HG03354 (cell line): ENCODE data around the gene KRT7.

Experiments
- ATAC-seq: cut with Tn5 transposase; IDR thresholded peaks from one replicate; pipeline ENCODE4 v1.9.1; 2021; ENCODE audit warnings: mild to moderate bottlenecking; ENCODE audit not compliant: unreplicated experiment, poor library complexity, severe bottlenecking

The KRT7 gene

GRCh38 chr12:52266514-52266913, 33.5 kb downstream of the KRT7 start:
- ATAC-seq: no peak

DNA sequence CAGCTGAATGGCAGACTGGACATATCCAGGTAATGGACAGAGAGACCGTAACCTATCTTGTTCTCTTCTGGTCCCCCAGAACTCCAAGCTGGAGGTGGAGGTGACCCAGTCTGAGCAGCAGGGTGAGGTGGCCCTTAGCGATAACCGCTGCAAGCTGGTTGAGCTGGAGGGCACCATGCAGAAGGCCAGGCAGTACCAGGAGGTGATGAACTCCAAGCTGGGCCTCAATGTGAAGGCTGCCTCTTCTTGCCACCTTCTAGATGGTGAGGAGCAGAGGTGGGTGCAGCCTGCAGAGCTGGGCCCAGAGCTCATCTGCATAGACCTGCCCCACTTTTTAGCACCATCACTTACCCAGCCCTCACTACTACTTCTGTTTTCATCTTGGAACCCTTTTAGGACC, 34.2 kb downstream of the KRT7 start:
- no peak for ATAC-seq

GRCh38 chr12:52267699-52268098, 34.7 kb downstream of the KRT7 start:
- no peak for ATAC-seq

DNA sequence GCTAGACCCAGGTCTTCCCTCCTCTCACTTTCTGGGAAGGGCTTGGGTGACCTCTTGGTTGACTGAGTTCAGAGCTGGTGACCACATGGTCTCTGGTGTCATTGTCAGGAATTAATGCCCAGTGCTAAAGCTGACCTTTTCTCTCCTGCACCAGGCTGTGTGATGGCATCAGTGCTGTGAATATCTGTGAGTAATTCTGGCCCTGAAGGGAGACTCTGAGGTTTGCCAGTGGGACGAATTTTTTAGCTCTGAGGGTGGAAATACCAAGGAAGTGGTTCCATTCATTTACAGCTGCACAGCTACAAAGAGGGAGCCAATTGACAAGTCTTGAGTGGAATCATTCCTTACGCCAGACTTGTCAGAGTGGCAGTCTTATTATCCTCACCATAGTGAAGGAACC, 35.2 kb downstream of the KRT7 start:
- no peak for ATAC-seq

DNA sequence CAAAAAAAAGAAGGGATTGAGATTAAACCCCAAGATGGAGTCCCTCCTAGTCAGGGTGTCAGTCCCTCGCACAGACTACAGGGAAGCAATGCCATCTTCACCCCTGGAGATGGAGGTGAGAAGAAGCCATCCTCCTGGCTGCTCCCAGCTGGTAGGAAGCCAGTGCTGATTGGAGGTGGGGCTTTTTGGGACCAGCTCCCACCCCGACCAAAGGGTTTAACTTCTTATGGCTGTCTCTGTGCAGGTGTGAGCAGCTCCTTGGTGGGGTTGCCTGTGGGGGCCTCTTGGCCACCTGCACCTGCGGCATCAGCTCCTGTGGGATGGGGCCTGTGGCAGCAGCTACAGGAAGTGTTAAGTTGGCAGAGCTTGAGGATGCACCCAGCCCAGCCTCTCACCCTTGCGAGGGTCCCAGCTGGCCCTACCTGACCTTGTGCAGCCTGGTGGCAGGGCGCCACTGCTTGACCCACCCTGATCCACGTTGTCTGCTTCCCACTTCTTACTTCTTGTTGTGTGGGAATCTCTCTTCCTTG, 37.6 kb downstream of the KRT7 start:
- no peak for ATAC-seq

DNA sequence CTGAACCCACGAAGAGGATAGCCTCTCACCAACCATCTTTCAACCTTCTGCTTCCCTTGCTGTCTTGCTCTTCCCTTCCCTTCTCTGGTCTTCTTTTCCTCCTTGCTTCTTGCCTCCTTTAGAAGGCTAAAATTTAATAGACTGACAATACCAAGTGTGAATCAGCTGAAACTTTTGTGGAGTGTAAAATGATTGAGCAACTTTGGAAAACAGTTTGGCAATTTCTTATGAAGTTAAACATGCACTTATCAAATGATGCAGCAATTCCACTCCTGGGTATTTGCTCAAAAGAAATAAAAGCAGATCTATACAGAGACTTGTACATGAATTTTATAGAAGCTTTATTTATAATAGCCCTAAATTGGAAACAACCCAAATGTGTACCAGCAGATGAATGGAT, 38.1 kb downstream of the KRT7 start:
- no peak for ATAC-seq

DNA sequence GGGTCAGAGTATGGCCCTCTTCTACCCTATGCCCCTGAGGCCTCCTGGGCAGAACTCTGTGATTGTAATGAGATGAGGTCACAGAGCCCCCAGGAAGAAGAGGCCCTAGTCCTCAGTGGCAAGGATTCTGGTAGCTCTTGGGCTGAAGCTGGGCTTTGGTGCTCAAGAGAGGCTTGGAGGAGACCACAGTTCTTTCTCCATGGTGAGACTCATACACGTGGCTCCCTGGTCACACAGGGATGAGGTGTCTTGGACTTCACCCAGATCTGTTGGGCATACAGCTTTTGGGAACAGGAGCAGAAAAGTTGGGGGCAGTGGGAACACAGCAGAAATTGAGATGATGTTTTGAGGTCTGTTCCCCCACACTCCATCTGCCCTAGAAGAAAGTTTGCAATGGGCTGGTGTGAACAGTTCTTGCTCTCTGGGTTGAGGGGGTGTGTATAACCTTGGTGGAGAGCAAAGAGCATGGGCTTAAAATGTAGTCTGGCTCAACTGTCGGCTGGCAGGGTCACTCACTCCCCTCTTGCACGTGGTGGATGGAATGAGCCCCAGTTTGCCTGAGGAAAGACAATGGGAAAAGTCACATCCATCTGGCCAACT, 41.6 kb downstream of the KRT7 start, which contains the start of gene KRT86:
Gene KRT86 (plus strand): TSS at position 125 of the 600 bp plus-strand sequence. CDS start 27,272 bp downstream, outside the sequence.
- no peak for ATAC-seq

DNA sequence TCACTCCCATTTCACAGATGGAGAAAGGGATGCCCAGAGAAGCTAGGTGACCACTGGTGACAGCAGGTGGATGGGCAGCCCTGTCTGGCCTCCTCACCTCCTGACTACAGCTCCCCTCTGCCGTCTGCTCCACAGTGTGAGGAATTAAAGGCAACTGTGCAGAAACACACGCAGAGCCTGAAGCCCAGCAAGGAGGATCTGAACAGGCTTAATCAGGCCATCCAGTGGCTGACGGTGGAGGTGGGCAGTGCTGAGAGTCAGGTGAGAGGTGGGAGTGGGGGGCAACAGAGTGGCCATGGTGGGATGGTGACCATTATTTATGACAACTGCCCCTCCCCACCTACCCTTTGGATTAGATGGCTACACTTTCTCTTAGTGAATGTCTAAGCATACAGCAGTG, 42.6 kb downstream of the KRT7 start:
- no peak for ATAC-seq

DNA sequence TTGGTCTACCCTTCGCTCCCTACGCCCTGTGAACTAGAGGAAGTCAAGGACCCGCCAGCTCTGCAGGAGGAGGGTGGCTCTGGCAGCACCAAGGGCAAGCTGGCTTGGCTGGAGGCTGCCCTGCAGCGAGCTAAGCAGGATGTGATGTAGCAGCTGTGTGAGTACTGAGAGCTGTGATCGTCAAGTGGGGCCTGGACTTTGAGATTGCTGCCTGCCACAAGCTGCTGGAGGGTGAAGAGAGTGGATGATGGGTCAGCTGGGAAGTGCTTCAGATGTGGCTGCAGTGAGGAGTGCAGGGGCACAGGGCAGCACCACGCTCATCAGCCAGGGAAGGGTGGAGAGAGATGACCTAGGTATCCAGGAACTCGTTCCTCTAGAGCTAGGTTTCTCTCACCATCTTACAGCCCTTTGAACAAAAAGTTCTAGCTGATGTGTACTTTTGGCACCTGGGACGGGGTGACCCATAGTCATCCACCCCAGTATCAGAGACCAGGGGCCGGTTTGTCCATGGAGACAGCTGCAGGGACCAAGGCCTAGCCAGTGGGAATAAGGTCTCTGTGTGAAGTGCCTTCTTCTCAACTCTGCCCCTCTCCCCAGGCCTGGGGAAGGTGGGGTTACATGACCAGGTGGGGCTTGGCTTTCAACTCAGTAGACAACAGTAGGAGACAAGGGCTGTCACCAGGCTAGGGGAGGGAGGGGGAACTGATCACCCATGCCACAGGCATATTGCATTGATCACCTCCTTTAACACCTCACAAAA, 44.6 kb downstream of the KRT7 start:
- no peak for ATAC-seq

GRCh38 chr12:52278575-52279421, 45.8 kb downstream of the KRT7 start:
- peak; percentile 79 for ATAC-seq

DNA sequence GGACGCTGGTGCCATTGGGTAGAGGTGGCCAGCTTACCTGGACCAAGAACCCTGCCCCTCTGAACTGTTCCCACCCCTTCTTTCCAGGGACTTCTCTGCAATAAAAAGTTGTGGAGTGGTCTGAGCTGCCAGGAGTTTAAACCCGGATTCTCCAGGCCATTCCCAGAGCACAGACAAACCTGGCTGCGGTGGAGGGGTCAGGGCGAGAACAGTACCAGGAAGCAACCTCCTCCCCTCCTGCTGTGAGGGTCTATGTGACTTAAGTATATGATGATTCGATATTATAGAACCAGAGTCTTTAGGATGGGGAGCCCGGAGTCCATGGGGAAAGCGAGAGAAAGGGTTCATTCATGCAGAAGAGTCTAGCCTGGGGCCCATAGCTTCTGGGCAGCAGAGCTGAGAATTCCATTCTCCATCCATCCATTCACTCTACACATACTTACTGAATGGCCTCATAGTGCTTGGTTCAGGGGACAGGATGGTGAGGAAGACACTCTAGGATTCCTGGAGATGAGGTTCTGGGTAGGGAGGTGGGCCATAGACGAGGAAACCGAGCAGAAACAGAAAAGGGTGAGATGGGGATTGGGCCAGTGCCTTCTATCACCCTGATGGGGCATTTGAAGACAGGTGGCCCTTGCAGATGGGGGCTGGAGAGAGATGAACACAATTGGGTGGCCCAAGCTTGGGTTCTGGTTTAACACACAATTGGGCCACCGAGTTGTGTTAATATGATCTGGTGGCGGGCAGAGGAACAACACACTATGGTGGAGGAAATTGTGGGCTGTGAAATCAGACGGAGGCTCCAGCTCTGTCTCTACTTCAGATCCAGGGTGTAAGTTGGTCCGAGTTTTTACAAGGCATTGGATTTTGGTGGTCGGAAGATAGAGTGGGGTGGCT, 46.6 kb downstream of the KRT7 start:
- no peak for ATAC-seq

DNA sequence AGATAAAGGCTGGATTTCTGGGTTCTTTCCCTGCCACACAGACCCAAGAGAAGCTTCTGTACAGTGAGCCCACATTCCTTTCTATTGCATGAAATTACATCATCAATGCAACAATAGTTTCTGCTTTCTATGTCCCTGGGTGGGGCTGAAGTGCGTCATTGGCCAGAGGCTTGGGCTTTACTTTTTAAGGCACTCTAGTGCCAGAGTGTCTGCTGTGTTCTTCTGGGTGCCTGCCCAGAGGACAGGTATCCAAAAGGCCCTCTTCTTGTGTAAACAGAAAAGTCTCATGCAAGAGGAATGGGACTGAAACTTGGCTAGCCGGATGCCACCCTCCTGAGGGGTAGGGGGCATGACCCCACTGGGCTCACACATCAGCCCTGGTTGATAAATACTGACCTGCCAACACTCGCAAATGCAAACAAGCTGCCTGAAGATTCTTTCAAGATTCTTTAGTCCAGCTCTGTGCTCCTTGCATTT, 47.3 kb downstream of the KRT7 start:
- no peak for ATAC-seq

DNA sequence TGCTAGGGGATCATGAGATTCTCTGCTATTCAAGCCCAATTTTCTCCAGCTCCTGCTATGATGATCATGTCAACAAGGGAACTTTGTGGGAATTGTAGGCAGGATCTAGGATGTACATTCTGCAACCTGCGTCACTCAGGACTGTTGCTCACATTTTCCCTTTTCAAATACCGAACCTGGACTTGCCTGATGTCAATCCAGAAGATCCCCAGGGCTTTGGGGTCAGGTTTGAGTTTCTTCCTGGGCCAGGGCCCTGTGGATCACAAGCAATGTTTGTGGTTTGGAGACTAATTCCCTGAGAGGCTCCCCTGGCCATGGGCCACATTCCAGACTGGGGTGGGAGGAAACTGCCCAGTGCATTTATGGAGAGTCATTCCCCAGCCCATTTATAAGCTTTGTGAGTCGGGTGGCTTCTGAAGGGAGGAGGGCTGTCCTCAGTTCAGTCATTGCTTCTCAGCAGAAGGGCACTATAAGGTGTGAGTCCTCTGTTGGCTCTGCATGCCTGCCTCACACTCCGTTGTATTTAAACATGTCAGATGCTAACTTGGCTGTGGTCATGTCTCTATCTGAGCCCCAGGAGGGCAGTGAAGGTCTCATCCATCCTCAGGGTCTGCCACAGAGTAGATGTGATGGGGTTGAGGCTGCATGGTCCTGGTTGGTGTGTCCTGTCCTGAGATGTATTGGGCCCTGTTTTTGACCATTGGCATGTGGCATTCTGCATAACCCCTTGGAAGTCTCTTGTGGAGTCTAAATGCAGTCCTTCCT, 47.9 kb downstream of the KRT7 start:
- no peak for ATAC-seq

DNA sequence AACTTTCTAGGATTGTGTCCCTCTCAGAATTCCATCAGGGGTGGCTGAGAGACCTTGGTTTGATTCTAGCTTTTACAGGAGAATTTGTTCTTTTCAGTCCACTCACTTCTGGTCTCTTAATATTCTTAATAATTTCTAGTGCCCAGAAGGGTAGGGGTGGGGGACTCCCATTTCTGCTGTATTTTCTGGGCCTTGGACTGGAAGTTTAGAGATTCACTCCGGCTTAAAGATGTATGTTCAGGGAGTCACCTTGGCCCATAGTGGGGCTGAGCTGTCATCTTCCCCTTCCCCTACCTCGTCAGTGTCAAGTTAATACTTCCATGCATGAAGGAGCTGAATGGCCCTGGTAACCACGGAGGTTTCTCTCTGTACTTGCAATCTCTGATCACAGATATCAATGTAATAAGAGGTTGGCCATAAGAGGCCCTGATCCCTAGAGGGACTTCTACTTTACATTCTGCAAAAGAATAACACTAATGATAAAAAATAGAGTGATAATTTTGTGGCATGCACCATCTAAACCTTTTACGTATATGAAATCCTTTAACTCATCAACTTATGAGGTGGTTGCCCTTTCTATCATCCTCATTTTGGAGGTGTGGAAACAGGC, 51.6 kb downstream of the KRT7 start:
- no peak for ATAC-seq

DNA sequence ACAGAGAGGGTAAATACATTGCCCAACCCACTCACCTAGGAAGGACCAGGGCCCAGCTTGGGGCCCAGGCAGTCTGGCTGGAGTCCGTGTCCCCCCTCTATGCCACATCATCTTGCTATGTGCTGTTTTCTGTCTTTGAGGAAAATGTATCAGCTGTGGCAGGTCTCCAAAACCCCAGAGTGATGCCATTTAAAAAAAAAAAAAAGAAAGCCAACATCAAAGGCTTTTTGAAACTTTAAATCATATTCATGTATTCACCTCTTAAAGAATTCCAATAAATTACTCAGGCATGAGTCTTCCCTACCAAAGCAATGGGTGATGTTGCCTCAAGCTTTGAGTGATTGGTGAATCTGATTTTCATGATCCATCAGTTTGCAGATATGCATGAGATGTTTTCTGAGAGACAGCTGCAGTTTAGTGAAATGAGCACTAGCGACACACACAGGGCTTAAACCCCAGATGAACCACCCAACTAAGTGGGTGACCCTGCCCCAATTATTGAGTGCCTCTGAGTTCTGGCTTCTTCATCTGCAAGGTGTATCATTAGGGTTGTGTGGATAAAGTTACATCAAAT, 52.2 kb downstream of the KRT7 start:
- no peak for ATAC-seq

DNA sequence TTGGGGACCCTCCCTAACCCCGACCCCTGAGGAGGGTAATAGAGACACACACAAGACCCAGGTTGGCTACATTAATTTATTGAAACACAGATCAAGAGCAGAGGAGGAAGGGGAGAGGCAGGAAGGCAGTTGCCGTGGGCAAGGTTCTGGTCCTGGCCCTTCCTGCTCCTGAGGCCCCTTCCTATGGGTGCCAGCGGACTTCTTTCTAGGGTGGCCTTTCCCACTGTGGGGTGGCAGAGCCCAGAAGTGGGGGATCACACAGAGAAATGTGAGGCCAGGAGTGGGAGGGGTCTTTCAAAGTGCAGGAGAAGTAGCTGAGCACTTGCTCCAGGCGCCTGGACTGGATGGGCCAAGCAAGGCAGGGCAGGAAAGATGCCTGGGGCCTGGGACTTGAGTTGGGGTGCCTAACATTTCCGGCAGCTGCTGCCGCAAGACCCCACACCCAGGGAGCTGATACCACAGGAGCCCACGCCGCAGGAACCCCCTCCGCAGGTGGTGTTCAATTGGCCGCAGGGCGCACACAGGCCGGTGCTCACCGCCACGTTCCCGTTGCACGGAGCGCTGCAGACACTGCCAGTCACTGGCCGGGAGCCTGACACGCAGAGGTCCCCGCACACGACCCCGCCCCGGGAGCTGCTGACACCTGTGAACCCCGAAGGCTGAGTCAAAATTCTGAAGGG, 52.9 kb downstream of the KRT7 start:
- ATAC-seq: no peak
